Erythroblast (primary cell): Measurements from ENCODE around the gene TMEM52.

Source experiments
- GATA1 ChIP-seq: IDR thresholded peaks from 2 replicates; pipeline ENCODE4 v1.6.1; 2011; ENCODE audit warnings: low read depth, mild to moderate bottlenecking, control low read depth, low read length, moderate library complexity
- POLR2A ChIP-seq: IDR thresholded peaks from 2 replicates; pipeline ENCODE4 v1.6.1; 2011; ENCODE audit warnings: mild to moderate bottlenecking, low read length

DNA sequence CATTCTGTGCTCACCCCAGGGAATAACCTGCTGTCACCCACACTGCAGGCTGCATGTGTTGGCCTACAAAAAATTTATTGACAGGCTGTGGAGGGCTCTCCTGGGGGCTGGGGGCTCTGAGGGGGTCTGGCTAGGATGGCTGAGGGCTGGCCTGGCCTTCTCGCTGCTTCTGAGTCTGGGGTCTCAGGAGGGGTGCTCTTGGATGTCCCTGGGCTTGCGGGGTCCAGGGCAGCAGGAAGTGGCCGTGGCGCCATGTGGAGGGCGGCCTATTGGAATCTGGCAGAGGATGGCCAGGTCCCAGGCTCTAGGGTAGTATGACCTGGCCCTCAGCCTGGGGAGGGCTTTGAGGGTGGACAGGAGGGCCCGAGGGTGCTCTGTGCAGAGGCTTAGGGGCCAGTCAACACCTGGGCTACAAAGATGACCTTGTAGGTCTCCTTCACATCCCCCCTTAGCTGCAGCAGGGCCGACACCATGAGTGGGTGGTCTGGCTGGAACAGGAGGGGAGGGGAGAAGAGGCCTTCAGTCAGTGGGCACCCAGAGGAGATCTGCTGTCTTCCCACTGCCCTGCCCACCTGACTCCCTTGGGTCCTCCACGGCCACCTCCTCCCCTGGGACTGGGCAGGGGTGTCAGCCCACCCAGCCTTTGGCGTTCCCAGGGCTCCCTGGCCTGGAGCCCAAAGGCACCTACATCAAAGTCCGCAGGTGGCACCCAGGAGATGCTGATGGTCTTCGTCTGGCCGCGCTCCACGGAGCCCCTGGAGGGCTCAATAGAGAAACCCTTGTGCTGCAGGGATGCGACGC lies 3.0 kb upstream of the TMEM52 start:
- TF ChIP-seq POLR2A = no peak
- no peak for TF ChIP-seq GATA1
